ENCODE data around the gene ZDHHC11B.
"Not testable (repeated sequence)": the region's sequence is repeated elsewhere in the genome, so short reads cannot be mapped to it uniquely, and the experiment has no call there.

DNA sequence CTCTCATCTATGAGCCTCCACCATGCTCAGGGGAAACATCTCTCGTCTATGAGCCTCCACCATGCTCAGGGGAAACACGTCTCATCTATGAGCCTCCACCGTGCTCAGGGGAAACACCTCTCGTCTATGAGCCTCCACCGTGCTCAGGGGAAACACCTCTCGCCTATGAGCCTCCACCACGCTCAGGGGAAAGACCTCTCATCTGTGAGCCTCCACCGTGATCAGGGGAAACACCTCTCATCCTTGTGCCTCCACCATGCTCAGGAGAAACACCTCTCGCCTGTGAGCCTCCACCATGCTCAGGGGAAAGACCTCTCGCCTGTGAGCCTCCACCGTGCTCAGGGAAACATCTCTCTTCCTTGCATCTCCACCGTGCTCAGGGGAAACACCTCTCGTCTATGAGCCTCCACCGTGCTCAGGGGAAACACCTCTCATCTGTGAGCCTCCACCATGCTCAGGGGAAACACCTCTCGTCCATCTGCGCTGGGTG lies 30.3 kb downstream of the ZDHHC11B start:
- TF ChIP-seq POLR2A (IDR thresholded peaks at IDR 0.05), result not testable (repeated sequence)
- TF ChIP-seq, protein P1, sequence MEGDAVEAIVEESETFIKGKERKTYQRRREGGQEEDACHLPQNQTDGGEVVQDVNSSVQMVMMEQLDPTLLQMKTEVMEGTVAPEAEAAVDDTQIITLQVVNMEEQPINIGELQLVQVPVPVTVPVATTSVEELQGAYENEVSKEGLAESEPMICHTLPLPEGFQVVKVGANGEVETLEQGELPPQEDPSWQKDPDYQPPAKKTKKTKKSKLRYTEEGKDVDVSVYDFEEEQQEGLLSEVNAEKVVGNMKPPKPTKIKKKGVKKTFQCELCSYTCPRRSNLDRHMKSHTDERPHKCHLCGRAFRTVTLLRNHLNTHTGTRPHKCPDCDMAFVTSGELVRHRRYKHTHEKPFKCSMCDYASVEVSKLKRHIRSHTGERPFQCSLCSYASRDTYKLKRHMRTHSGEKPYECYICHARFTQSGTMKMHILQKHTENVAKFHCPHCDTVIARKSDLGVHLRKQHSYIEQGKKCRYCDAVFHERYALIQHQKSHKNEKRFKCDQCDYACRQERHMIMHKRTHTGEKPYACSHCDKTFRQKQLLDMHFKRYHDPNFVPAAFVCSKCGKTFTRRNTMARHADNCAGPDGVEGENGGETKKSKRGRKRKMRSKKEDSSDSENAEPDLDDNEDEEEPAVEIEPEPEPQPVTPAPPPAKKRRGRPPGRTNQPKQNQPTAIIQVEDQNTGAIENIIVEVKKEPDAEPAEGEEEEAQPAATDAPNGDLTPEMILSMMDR (IDR thresholded peaks at IDR 0.05), result not testable (repeated sequence)
